WTC11 (cell line): ENCODE measurements around the gene LIMS2. TPM values are rescaled to one million over a fixed set of nuclear protein-coding genes. Genes with fewer than 3 reads are reported as not detected.

ENCODE experiments used
- ATAC-seq: fragments of 200-7000 bp; cut with Tn5 transposase; 2 replicates; pipeline ENCODE4 v1.10.0; 2021; ENCODE audit warnings: mild to moderate bottlenecking, moderate library complexity
- CTCF ChIA-PET: fragments of 300-600 bp; sonication (Branson Sonifier 250); formaldehyde crosslinking; loops from one replicate; lab custom pipeline; 2021; ENCODE audit warnings: antibody characterized with exemption; lab: Charles Lee
- POLR2A ChIA-PET: fragments of 350-600 bp; sonication (Branson Sonifier 250); formaldehyde crosslinking; loops from one replicate; lab custom pipeline; 2021; ENCODE audit warnings: antibody characterized with exemption; lab: Charles Lee
- DNase-seq: peaks from one replicate; pipeline ENCODE4 v3.0.0; 2021; ENCODE audit warnings: low spot score
- H3K27ac Mint-ChIP-seq: 2 replicates; pipeline ENCODE4 v1.8.0; 2021; ENCODE audit warnings: mixed read lengths
- H3K27me3 Mint-ChIP-seq: 2 replicates; pipeline ENCODE4 v1.8.0; 2021; ENCODE audit warnings: low read depth, mild to moderate bottlenecking, moderate library complexity, mixed read lengths
- H3K36me3 Mint-ChIP-seq: 2 replicates; pipeline ENCODE4 v1.8.0; 2021; ENCODE audit warnings: mixed read lengths
- H3K4me1 Mint-ChIP-seq: 2 replicates; pipeline ENCODE4 v1.8.0; 2022; ENCODE audit warnings: mixed read lengths
- H3K4me3 Mint-ChIP-seq: 2 replicates; pipeline ENCODE4 v1.8.0; 2021; ENCODE audit warnings: mild to moderate bottlenecking, moderate library complexity, mixed read lengths
- H3K9me3 Mint-ChIP-seq: 2 replicates; pipeline ENCODE4 v1.8.0; 2021; ENCODE audit warnings: mixed read lengths
- ELF4 ChIP-seq: sonication (generic); formaldehyde crosslinking; IDR thresholded peaks from 2 replicates; pipeline ENCODE4 v1.8.1; 2022; ENCODE audit warnings: low read depth, mild to moderate bottlenecking, moderate library complexity, missing genetic modification reagents
- FOXK1 ChIP-seq: sonication (generic); formaldehyde crosslinking; IDR thresholded peaks from 2 replicates; pipeline ENCODE4 v1.8.0; 2022; ENCODE audit warnings: mild to moderate bottlenecking, moderate library complexity, missing genetic modification reagents
- OVOL2 ChIP-seq: fragments of 250-450 bp; sonication (Bioruptor Pico); IDR thresholded peaks from 2 replicates; pipeline ENCODE4 v1.9.0; 2021; ENCODE audit warnings: mild to moderate bottlenecking, borderline replicate concordance
- RORB ChIP-seq: fragments of 250-450 bp; sonication (Bioruptor Pico); IDR thresholded peaks from 2 replicates; pipeline ENCODE4 v1.9.0; 2021; ENCODE audit warnings: mild to moderate bottlenecking
- TEAD1 ChIP-seq: sonication (generic); formaldehyde crosslinking; IDR thresholded peaks from 2 replicates; pipeline ENCODE4 v1.8.0; 2022; ENCODE audit warnings: mild to moderate bottlenecking, missing genetic modification reagents
- TEAD4 ChIP-seq: sonication (generic); formaldehyde crosslinking; IDR thresholded peaks from 2 replicates; pipeline ENCODE4 v1.8.0; 2022; ENCODE audit warnings: mild to moderate bottlenecking, missing genetic modification reagents
- ZBTB21 ChIP-seq: sonication (generic); formaldehyde crosslinking; IDR thresholded peaks from 2 replicates; pipeline ENCODE4 v1.8.1; 2023; ENCODE audit warnings: mild to moderate bottlenecking, missing genetic modification reagents, borderline replicate concordance
- ZNF121 ChIP-seq: sonication (generic); formaldehyde crosslinking; IDR thresholded peaks from 2 replicates; pipeline ENCODE4 v1.8.0; 2023; ENCODE audit warnings: missing genetic modification reagents
- ZNF219 ChIP-seq: sonication (generic); formaldehyde crosslinking; IDR thresholded peaks from 2 replicates; pipeline ENCODE4 v1.8.0; 2023; ENCODE audit warnings: missing genetic modification reagents, mild to moderate bottlenecking, borderline replicate concordance
- total RNA-seq: library from RNA; stranded (reverse); gene quantifications from 3 replicates; pipeline ENCODE4 v1.2.3, GENCODE V29; 2021
- TF ChIP-seq, protein P1 (sequence below): sonication (generic); formaldehyde crosslinking; IDR thresholded peaks from 2 replicates; pipeline ENCODE4 v1.8.1; 2023; ENCODE audit warnings: mild to moderate bottlenecking, missing genetic modification reagents, borderline replicate concordance
- TF ChIP-seq, protein P2 (sequence below): fragments of 250-450 bp; sonication (Bioruptor Pico); IDR thresholded peaks from 2 replicates; pipeline ENCODE4 v1.9.0; 2021; ENCODE audit warnings: mild to moderate bottlenecking
- TF ChIP-seq, protein P3 (sequence below): sonication (generic); formaldehyde crosslinking; conservative IDR thresholded peaks from 2 replicates; pipeline ENCODE4 v1.8.1; 2023; ENCODE audit warnings: mild to moderate bottlenecking, low read depth, missing genetic modification reagents, moderate library complexity
- TF ChIP-seq, protein P4 (sequence below): fragments of 250-450 bp; sonication (Bioruptor Pico); IDR thresholded peaks from 2 replicates; pipeline ENCODE4 v2.1.2; 2022; ENCODE audit warnings: mild to moderate bottlenecking, moderate library complexity
- TF ChIP-seq, protein P5 (sequence below): fragments of 250-450 bp; sonication (Bioruptor Pico); conservative IDR thresholded peaks from 2 replicates; pipeline ENCODE4 v1.9.0; 2021; ENCODE audit warnings: mild to moderate bottlenecking
- TF ChIP-seq, protein P6 (sequence below): sonication (generic); formaldehyde crosslinking; IDR thresholded peaks from 2 replicates; pipeline ENCODE4 v1.8.1; 2023; ENCODE audit warnings: mild to moderate bottlenecking, missing genetic modification reagents
- TF ChIP-seq, protein P7 (sequence below): sonication (generic); formaldehyde crosslinking; IDR thresholded peaks from 2 replicates; pipeline ENCODE4 v1.8.1; 2023; ENCODE audit warnings: mild to moderate bottlenecking, missing genetic modification reagents, moderate library complexity

Gene LIMS2
- total RNA-seq, 1 experiment from 2014 or later = 2.4 TPM

DNA sequence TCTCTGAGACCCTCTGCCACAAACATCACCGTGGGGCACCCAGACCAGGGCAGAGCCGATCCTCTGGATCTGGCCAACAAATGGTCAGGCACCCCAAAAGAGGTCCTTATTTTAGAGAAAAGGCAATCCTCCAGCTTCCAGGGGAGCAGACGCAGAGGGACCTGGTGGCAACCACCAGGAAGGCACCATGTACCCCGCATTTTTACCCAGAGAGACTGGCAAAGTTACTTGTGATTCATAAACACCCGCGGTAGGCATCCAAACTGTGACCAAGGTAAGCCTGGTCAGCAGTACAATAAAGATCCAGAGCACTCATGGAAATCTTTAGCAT lies 10.5 kb downstream of the LIMS2 start (continued):
- TF ChIP-seq, protein P1, sequence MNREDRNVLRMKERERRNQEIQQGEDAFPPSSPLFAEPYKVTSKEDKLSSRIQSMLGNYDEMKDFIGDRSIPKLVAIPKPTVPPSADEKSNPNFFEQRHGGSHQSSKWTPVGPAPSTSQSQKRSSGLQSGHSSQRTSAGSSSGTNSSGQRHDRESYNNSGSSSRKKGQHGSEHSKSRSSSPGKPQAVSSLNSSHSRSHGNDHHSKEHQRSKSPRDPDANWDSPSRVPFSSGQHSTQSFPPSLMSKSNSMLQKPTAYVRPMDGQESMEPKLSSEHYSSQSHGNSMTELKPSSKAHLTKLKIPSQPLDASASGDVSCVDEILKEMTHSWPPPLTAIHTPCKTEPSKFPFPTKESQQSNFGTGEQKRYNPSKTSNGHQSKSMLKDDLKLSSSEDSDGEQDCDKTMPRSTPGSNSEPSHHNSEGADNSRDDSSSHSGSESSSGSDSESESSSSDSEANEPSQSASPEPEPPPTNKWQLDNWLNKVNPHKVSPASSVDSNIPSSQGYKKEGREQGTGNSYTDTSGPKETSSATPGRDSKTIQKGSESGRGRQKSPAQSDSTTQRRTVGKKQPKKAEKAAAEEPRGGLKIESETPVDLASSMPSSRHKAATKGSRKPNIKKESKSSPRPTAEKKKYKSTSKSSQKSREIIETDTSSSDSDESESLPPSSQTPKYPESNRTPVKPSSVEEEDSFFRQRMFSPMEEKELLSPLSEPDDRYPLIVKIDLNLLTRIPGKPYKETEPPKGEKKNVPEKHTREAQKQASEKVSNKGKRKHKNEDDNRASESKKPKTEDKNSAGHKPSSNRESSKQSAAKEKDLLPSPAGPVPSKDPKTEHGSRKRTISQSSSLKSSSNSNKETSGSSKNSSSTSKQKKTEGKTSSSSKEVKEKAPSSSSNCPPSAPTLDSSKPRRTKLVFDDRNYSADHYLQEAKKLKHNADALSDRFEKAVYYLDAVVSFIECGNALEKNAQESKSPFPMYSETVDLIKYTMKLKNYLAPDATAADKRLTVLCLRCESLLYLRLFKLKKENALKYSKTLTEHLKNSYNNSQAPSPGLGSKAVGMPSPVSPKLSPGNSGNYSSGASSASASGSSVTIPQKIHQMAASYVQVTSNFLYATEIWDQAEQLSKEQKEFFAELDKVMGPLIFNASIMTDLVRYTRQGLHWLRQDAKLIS (CRISPR knock-in tag) = no peak
- TF ChIP-seq, protein P2, sequence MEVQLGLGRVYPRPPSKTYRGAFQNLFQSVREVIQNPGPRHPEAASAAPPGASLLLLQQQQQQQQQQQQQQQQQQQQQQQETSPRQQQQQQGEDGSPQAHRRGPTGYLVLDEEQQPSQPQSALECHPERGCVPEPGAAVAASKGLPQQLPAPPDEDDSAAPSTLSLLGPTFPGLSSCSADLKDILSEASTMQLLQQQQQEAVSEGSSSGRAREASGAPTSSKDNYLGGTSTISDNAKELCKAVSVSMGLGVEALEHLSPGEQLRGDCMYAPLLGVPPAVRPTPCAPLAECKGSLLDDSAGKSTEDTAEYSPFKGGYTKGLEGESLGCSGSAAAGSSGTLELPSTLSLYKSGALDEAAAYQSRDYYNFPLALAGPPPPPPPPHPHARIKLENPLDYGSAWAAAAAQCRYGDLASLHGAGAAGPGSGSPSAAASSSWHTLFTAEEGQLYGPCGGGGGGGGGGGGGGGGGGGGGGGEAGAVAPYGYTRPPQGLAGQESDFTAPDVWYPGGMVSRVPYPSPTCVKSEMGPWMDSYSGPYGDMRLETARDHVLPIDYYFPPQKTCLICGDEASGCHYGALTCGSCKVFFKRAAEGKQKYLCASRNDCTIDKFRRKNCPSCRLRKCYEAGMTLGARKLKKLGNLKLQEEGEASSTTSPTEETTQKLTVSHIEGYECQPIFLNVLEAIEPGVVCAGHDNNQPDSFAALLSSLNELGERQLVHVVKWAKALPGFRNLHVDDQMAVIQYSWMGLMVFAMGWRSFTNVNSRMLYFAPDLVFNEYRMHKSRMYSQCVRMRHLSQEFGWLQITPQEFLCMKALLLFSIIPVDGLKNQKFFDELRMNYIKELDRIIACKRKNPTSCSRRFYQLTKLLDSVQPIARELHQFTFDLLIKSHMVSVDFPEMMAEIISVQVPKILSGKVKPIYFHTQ (CRISPR knock-in tag) = no peak

DNA sequence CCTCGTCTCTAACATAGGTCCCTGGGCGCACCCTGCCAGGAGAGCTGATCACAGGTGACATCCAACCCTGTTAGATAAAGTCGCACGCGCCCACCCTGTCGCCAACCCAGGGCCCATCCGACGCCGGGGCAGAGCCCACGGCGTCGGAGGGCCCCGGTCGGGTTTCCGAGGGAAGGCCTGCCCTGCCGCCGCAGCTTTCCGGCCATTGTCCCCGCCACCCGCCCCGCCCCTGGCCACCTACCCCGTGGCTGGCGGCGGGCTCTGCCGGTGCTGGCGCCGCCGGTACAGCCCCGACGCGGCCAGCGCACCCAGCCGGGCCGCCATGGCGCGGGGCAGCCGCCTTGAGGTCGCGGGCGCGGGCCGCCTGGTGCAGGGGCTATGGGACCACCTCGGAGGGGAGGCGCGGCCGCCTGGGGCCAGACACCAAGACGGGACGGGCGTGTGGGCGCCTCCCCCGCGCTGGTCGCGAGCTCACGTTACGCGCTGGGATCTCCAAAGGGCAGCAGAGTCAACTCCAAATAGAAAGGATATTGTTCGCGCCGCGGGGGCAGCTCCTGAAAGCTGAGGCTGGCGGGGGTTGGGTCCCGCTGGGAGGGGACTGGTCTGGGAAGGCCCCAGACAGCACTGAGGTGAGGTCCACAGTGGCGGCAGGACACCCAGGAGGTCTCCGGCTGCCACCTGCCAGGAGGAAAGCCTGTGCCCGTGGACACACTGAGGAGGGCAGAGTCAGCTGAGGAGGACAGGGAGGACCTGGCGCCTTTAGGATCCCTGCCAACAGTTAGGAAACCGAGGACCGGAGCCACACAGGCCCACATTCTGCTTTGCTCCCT lies 11.1 kb downstream of the LIMS2 start:
- no peak for TF ChIP-seq TEAD1
- TF ChIP-seq ZBTB21 = 0 out of 2 replicates have a peak, but pooled peaks have one; percentile 14
- TF ChIP-seq FOXK1 = no peak
- TF ChIP-seq ZNF121 (CRISPR knock-in tag) = peak; percentile 30; the same call in 1 of the 2 replicates
- H3K36me3 Mint-ChIP-seq = no peaks in the 10 kb centered on the region
- peaks cover 35% of the 10 kb centered on the region for H3K27me3 Mint-ChIP-seq
- peaks cover 9% of the 10 kb centered on the region for H3K9me3 Mint-ChIP-seq
- no peak overlapping the region for H3K27ac Mint-ChIP-seq
- ATAC-seq = peak; percentile 76
- H3K4me3 Mint-ChIP-seq = peak overlapping the region; percentile 60
- no peak for DNase-seq
- ChIA-PET CTCF (interaction anchor here (0.7 to 4.1 kb wide), 8 partner anchors 8 to 138 kb away, joined by 3 to 19 read pairs (median 5); partner anchors contain the start of genes IWS1 and LIMS2), POLR2A (no interaction called here)
- H3K4me1 Mint-ChIP-seq = peaks cover 3% of the 10 kb centered on the region

DNA sequence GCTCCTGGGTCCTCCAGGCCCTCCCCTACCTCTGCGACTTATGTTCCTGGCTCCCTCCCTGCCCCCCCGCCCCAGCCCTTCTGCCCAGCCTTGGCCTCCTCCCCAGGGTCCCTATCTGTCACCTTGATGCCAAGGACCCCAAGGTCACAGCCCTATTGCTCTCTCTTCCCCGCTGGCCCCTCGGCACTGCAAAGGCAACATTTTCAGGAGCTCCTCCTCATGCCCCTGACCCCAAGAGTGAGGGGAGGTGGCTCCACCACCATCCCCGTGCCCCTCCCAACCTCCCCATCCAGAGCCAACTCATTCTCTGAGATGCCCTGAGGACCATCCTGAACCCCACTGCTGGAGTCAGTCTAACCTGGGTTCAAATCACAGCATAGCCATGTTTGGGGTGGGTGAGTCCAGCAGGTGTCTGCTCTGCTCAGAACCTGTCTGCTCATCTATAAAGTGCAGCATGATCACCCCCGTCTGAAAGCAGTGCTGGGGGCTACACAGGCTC lies 11.7 kb downstream of the LIMS2 start:
- Mint-ChIP-seq H3K4me1 (peaks cover 3% of the 10 kb centered on the region), H3K4me3 (peak overlapping the region; percentile 53), H3K9me3 (peaks cover 9% of the 10 kb centered on the region), H3K27ac (no peak overlapping the region), H3K27me3 (peaks cover 35% of the 10 kb centered on the region), H3K36me3 (no peaks in the 10 kb centered on the region)
- DNase-seq = no peak
- ChIA-PET POLR2A (no interaction called here), CTCF (interaction anchor here (0.7 to 4.1 kb wide), 7 partner anchors 8 to 137 kb away, joined by 3 to 19 read pairs (median 6); partner anchors contain the start of genes IWS1 and LIMS2)
- ATAC-seq = no peak
- TF ChIP-seq, protein P3, sequence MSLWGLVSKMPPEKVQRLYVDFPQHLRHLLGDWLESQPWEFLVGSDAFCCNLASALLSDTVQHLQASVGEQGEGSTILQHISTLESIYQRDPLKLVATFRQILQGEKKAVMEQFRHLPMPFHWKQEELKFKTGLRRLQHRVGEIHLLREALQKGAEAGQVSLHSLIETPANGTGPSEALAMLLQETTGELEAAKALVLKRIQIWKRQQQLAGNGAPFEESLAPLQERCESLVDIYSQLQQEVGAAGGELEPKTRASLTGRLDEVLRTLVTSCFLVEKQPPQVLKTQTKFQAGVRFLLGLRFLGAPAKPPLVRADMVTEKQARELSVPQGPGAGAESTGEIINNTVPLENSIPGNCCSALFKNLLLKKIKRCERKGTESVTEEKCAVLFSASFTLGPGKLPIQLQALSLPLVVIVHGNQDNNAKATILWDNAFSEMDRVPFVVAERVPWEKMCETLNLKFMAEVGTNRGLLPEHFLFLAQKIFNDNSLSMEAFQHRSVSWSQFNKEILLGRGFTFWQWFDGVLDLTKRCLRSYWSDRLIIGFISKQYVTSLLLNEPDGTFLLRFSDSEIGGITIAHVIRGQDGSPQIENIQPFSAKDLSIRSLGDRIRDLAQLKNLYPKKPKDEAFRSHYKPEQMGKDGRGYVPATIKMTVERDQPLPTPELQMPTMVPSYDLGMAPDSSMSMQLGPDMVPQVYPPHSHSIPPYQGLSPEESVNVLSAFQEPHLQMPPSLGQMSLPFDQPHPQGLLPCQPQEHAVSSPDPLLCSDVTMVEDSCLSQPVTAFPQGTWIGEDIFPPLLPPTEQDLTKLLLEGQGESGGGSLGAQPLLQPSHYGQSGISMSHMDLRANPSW = no peak
- no peak for TF ChIP-seq OVOL2 (CRISPR knock-in tag)
- TF ChIP-seq, protein P4, sequence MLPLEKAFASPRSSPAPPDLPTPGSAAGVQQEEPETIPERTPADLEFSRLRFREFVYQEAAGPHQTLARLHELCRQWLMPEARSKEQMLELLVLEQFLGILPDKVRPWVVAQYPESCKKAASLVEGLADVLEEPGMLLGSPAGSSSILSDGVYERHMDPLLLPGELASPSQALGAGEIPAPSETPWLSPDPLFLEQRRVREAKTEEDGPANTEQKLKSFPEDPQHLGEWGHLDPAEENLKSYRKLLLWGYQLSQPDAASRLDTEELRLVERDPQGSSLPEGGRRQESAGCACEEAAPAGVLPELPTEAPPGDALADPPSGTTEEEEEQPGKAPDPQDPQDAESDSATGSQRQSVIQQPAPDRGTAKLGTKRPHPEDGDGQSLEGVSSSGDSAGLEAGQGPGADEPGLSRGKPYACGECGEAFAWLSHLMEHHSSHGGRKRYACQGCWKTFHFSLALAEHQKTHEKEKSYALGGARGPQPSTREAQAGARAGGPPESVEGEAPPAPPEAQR = no peak
- TF ChIP-seq TEAD4 (CRISPR knock-in tag) = no peak
- TF ChIP-seq, protein P5, sequence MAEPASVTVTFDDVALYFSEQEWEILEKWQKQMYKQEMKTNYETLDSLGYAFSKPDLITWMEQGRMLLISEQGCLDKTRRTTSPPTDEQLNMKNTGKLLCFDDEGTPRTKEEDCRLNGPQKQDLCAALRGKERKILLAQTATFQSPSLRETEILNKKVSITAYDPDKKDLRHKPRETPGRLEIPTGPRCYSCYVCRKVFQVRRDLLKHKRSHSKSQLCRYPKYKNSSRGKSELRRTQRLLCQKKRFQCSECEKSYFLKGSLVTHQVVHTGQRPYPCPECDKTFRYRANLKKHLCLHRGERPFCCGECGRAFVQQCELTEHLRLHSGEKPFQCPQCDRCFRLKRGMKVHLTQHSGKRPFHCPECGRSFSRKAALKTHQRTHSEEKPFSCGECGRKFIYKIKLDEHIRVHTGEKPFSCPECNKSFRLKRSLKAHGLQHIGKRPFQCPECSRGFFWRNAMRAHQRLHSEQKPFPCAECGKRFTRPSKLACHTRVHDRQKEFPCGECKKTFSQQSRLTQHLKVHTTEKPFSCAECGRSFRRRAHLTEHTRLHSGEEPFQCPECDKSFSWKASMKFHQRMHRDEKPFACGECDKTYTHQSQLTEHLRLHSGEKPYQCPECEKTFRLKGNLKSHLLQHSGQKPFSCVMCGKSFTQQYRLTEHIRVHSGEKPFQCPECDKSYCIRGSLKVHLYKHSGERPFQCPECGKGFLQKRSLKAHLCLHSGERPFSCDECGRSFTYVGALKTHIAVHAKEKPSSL (CRISPR knock-in tag) = no peak
- TF ChIP-seq RORB = no peak
- TF ChIP-seq ZNF219 (CRISPR knock-in tag) = no peak
- TF ChIP-seq, protein P6, sequence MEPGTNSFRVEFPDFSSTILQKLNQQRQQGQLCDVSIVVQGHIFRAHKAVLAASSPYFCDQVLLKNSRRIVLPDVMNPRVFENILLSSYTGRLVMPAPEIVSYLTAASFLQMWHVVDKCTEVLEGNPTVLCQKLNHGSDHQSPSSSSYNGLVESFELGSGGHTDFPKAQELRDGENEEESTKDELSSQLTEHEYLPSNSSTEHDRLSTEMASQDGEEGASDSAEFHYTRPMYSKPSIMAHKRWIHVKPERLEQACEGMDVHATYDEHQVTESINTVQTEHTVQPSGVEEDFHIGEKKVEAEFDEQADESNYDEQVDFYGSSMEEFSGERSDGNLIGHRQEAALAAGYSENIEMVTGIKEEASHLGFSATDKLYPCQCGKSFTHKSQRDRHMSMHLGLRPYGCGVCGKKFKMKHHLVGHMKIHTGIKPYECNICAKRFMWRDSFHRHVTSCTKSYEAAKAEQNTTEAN (CRISPR knock-in tag) = no peak
- no peak for TF ChIP-seq ELF4
- TF ChIP-seq, protein P7, sequence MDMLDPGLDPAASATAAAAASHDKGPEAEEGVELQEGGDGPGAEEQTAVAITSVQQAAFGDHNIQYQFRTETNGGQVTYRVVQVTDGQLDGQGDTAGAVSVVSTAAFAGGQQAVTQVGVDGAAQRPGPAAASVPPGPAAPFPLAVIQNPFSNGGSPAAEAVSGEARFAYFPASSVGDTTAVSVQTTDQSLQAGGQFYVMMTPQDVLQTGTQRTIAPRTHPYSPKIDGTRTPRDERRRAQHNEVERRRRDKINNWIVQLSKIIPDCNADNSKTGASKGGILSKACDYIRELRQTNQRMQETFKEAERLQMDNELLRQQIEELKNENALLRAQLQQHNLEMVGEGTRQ (CRISPR knock-in tag) = no peak
